CD4-positive, CD25-positive, alpha-beta regulatory T cell (primary cell): ENCODE results near the gene FCHO1. TPM values are rescaled to one million over a fixed set of nuclear protein-coding genes. Genes with fewer than 3 reads are reported as not detected.
A peak's percentile ranks its signal among the peaks of the same experiment; 100 is the strongest.

Experiments
- ATAC-seq, 2 donors: fragments of 150-1000 bp; cut with Tn5 transposase; one replicate each; pipeline ENCODE4 v1.10.0; 2021; ENCODE audit warnings: low read depth in 2 of 2, moderate number of reproducible peaks in 2 of 2, moderate library complexity in 1 of 2
- DNase-seq, 3 donors: peaks; one replicate each; pipeline versions ENCODE4 v3.0.0 to v3.0.0-alpha.2; 2012 to 2022; ENCODE audit warnings: mixed read lengths in 1 of 3
- H3K27ac ChIP-seq: one replicate; pipeline ENCODE4 v1.7.0; 2013; ENCODE audit warnings: mild to moderate bottlenecking, low read length; ENCODE audit not compliant: insufficient read depth, poor library complexity, severe bottlenecking
- H3K27me3 ChIP-seq: one replicate; pipeline ENCODE4 v1.7.0; 2013; ENCODE audit warnings: low read length; ENCODE audit not compliant: control insufficient read depth, insufficient read depth
- H3K36me3 ChIP-seq: one replicate; pipeline ENCODE4 v1.7.0; 2013; ENCODE audit warnings: mild to moderate bottlenecking, low read length, moderate library complexity; ENCODE audit not compliant: control insufficient read depth, insufficient read depth
- H3K4me1 ChIP-seq: 2 replicates; pipeline ENCODE4 v1.7.0; 2013; ENCODE audit warnings: mild to moderate bottlenecking, low read length; ENCODE audit not compliant: insufficient read depth, control insufficient read depth, poor library complexity, severe bottlenecking
- H3K4me3 ChIP-seq: one replicate; pipeline ENCODE4 v1.7.0; 2013; ENCODE audit warnings: low read depth, mild to moderate bottlenecking, low read length, moderate library complexity
- H3K9me3 ChIP-seq, 2 experiments: 1 replicate in 1 of 2; 2 replicates in 1 of 2; pipeline ENCODE4 v1.7.0; 2013; ENCODE audit warnings: low read length in 2 of 2, mild to moderate bottlenecking in 1 of 2, moderate library complexity in 1 of 2; ENCODE audit not compliant: control insufficient read depth in 2 of 2
- H3K27ac Mint-ChIP-seq, 3 donors: one replicate each; pipeline ENCODE4 v1.8.0; 2020 to 2022; ENCODE audit warnings: mild to moderate bottlenecking in 3 of 3, mixed read lengths in 3 of 3, moderate library complexity in 2 of 3
- H3K27me3 Mint-ChIP-seq: one replicate; pipeline ENCODE4 v1.8.0; 2022; ENCODE audit warnings: mild to moderate bottlenecking, mixed read lengths
- H3K36me3 Mint-ChIP-seq: one replicate; pipeline ENCODE4 v1.8.0; 2020; ENCODE audit warnings: mixed read lengths
- H3K4me1 Mint-ChIP-seq, 4 donors: one replicate each; pipeline ENCODE4 v1.8.0; 2020 to 2022; ENCODE audit warnings: mixed read lengths in 4 of 4, mild to moderate bottlenecking in 1 of 4
- H3K4me3 Mint-ChIP-seq, 4 donors: one replicate each; pipeline ENCODE4 v1.8.0; 2020 to 2022; ENCODE audit warnings: mild to moderate bottlenecking in 4 of 4, mixed read lengths in 4 of 4, moderate library complexity in 3 of 4
- H3K9me3 Mint-ChIP-seq, 7 donors: one replicate each; pipeline ENCODE4 v1.8.0; 2020 to 2022; ENCODE audit warnings: mixed read lengths in 7 of 7, mild to moderate bottlenecking in 3 of 7, moderate library complexity in 2 of 7
- polyA plus RNA-seq, 4 donors: library from polyadenylated mRNA; unstranded; fragments of 300-500 nt; fragmentation: Illumina TruSeq; gene quantifications; one replicate each; pipeline ENCODE4 v1.2.3, GENCODE V29; 2021
- total RNA-seq: library from RNA; stranded (reverse); gene quantifications from one replicate; pipeline ENCODE4 v1.2.3, GENCODE V29; 2022

The FCHO1 gene
- total and polyA plus RNA-seq, 5 donors from 2014 or later = 8.3 to 71.9 (median 15.4) TPM

GRCh38 chr19:17719730-17720400 is 31.4 kb upstream of the FCHO1 start:
- H3K9me3 ChIP-seq = no peaks in the 10 kb centered on the region
- Mint-ChIP-seq H3K27me3 (no peaks in the 10 kb centered on the region), H3K36me3 (peaks cover 9% of the 10 kb centered on the region), H3K4me1 (peaks cover 0 to 49% (median 25%) of the 10 kb centered on the region in 4 donors), H3K9me3 (no peaks in the 10 kb centered on the region), H3K4me3 (peak overlapping the region; percentile 84 to 97 (median 91)), H3K27ac (peak overlapping the region; percentile 48 to 93 (median 91))
- ATAC-seq (peak; percentile 13 to 29), DNase-seq (peak in 2 of 3 donors; percentile 21 to 29)
- peak overlapping the region; percentile 80 for H3K4me3 ChIP-seq
- no peaks in the 10 kb centered on the region for H3K27me3 ChIP-seq
- peaks cover 12% of the 10 kb centered on the region for H3K36me3 ChIP-seq
- peaks cover 31% of the 10 kb centered on the region for H3K4me1 ChIP-seq
- H3K27ac ChIP-seq = peak overlapping the region; percentile 57

- Mint-ChIP-seq H3K4me3 (peak overlapping the region; percentile 84 to 97 (median 91)), H3K27me3 (no peaks in the 10 kb centered on the region), H3K4me1 (peaks cover 0 to 51% (median 25%) of the 10 kb centered on the region in 4 donors), H3K27ac (peak overlapping the region; percentile 48 to 93 (median 91)), H3K36me3 (peaks cover 12% of the 10 kb centered on the region), H3K9me3 (no peaks in the 10 kb centered on the region)
- Histone ChIP-seq H3K4me1 (peaks cover 31% of the 10 kb centered on the region), H3K4me3 (peak overlapping the region; percentile 80), H3K27me3 (no peaks in the 10 kb centered on the region), H3K27ac (peak overlapping the region; percentile 19), H3K36me3 (peaks cover 16% of the 10 kb centered on the region), H3K9me3 (no peaks in the 10 kb centered on the region)
- no peak for DNase-seq
- ATAC-seq = no peak
These were observed 30.8 kb upstream of the FCHO1 start for GRCh38 chr19:17720440-17720839.

- Histone ChIP-seq H3K4me3 (peak overlapping the region; percentile 41), H3K27me3 (no peaks in the 10 kb centered on the region), H3K36me3 (peaks cover 16% of the 10 kb centered on the region), H3K27ac (peak overlapping the region; percentile 19), H3K4me1 (peaks cover 31% of the 10 kb centered on the region), H3K9me3 (no peaks in the 10 kb centered on the region)
- H3K4me3 Mint-ChIP-seq = peak overlapping the region; percentile 84 to 97 (median 91)
- ATAC-seq (no peak), DNase-seq (no peak)
- peaks cover 13% of the 10 kb centered on the region for H3K36me3 Mint-ChIP-seq
- no peaks in the 10 kb centered on the region for H3K27me3 Mint-ChIP-seq
- peak overlapping the region; percentile 91 to 93 (median 92) for H3K27ac Mint-ChIP-seq
- peaks cover 0 to 52% (median 25%) of the 10 kb centered on the region in 4 donors for H3K4me1 Mint-ChIP-seq
- H3K9me3 Mint-ChIP-seq = no peaks in the 10 kb centered on the region
These were observed 30.1 kb upstream of the FCHO1 start for GRCh38 chr19:17721111-17721628.

- DNase-seq = no peak
- peaks cover 13% of the 10 kb centered on the region for H3K36me3 Mint-ChIP-seq
- no peaks in the 10 kb centered on the region for H3K9me3 Mint-ChIP-seq
- no peaks in the 10 kb centered on the region for H3K27me3 Mint-ChIP-seq
- Histone ChIP-seq H3K27me3 (no peaks in the 10 kb centered on the region), H3K36me3 (peaks cover 16% of the 10 kb centered on the region), H3K9me3 (no peaks in the 10 kb centered on the region), H3K4me1 (peaks cover 31% of the 10 kb centered on the region), H3K4me3 (no peak overlapping the region), H3K27ac (no peak overlapping the region)
- peak overlapping the region; percentile 51 to 92 (median 87) for H3K4me3 Mint-ChIP-seq
- H3K4me1 Mint-ChIP-seq = peaks cover 0 to 52% (median 25%) of the 10 kb centered on the region in 4 donors
- no peak for ATAC-seq
- peak overlapping the region in 2 of 3 donors; percentile 91 to 93 for H3K27ac Mint-ChIP-seq
These were observed 29.5 kb upstream of the FCHO1 start for GRCh38 chr19:17721821-17722220.

GRCh38 chr19:17722655-17723240 is 28.5 kb upstream of the FCHO1 start:
- Histone ChIP-seq H3K27me3 (no peaks in the 10 kb centered on the region), H3K36me3 (peaks cover 20% of the 10 kb centered on the region), H3K4me1 (peaks cover 31% of the 10 kb centered on the region), H3K4me3 (no peak overlapping the region), H3K27ac (no peak overlapping the region), H3K9me3 (no peaks in the 10 kb centered on the region)
- peak overlapping the region in 2 of 3 donors; percentile 26 to 91 for H3K27ac Mint-ChIP-seq
- peak overlapping the region in 1 of 4 donors; percentile 49 for H3K4me3 Mint-ChIP-seq
- no peaks in the 10 kb centered on the region for H3K27me3 Mint-ChIP-seq
- ATAC-seq (no peak), DNase-seq (no peak)
- peaks cover 0 to 49% (median 25%) of the 10 kb centered on the region in 4 donors for H3K4me1 Mint-ChIP-seq
- peaks cover 13% of the 10 kb centered on the region for H3K36me3 Mint-ChIP-seq
- H3K9me3 Mint-ChIP-seq = no peaks in the 10 kb centered on the region

GRCh38 chr19:17724655-17725054 is 26.6 kb upstream of the FCHO1 start:
- Histone ChIP-seq H3K4me1 (peaks cover 24% of the 10 kb centered on the region), H3K27me3 (no peaks in the 10 kb centered on the region), H3K27ac (no peak overlapping the region), H3K36me3 (peaks cover 34% of the 10 kb centered on the region), H3K9me3 (no peaks in the 10 kb centered on the region), H3K4me3 (no peak overlapping the region)
- Mint-ChIP-seq H3K27ac (no peak overlapping the region), H3K9me3 (no peaks in the 10 kb centered on the region), H3K27me3 (no peaks in the 10 kb centered on the region), H3K4me1 (peaks cover 0 to 51% (median 24%) of the 10 kb centered on the region in 4 donors), H3K36me3 (peaks cover 13% of the 10 kb centered on the region), H3K4me3 (no peak overlapping the region)
- ATAC-seq = no peak
- DNase-seq = no peak

GRCh38 chr19:17725422-17726078 is 25.7 kb upstream of the FCHO1 start:
- Histone ChIP-seq H3K27ac (no peak overlapping the region), H3K9me3 (no peaks in the 10 kb centered on the region), H3K4me1 (peaks cover 16% of the 10 kb centered on the region), H3K4me3 (no peak overlapping the region), H3K36me3 (peaks cover 38% of the 10 kb centered on the region), H3K27me3 (no peaks in the 10 kb centered on the region)
- H3K36me3 Mint-ChIP-seq = peaks cover 19% of the 10 kb centered on the region
- H3K4me1 Mint-ChIP-seq = peaks cover 0 to 52% (median 25%) of the 10 kb centered on the region in 4 donors
- H3K4me3 Mint-ChIP-seq = no peak overlapping the region
- ATAC-seq (no peak), DNase-seq (no peak)
- no peak overlapping the region for H3K27ac Mint-ChIP-seq
- H3K27me3 Mint-ChIP-seq = no peaks in the 10 kb centered on the region
- no peaks in the 10 kb centered on the region for H3K9me3 Mint-ChIP-seq
